NCI-H146 treated with DMSO at 0.1 percent for 48 hours (cell line): Measurements from ENCODE around the gene CSPG4.

Source experiments
- DNase-seq: peaks from one replicate; lab custom pipeline; 2025; ENCODE audit not compliant: unreplicated experiment; lab: John Stamatoyannopoulos, UW

Gene CSPG4

GRCh38 chr15:75651810-75652543, 60.7 kb downstream of the CSPG4 start:
- DNase-seq: no peak

- DNase-seq: no peak
Measured at GRCh38 chr15:75650908-75651809, 61.5 kb downstream of the CSPG4 start.

DNA sequence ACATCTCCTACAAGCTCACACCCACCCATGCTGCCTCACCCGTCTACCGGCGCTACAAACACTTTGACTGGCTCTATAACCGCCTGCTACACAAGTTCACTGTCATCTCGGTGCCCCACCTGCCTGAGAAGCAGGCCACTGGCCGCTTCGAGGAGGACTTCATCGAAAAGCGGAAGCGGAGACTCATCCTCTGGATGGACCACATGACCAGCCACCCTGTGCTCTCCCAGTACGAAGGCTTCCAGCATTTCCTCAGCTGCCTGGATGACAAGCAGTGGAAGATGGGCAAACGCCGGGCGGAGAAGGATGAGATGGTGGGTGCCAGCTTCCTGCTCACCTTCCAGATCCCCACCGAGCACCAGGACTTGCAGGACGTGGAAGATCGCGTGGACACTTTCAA, 62.8 kb downstream of the CSPG4 start:
- no peak for DNase-seq

- DNase-seq: no peak
Measured at GRCh38 chr15:75649045-75649761, 63.4 kb downstream of the CSPG4 start.

DNA sequence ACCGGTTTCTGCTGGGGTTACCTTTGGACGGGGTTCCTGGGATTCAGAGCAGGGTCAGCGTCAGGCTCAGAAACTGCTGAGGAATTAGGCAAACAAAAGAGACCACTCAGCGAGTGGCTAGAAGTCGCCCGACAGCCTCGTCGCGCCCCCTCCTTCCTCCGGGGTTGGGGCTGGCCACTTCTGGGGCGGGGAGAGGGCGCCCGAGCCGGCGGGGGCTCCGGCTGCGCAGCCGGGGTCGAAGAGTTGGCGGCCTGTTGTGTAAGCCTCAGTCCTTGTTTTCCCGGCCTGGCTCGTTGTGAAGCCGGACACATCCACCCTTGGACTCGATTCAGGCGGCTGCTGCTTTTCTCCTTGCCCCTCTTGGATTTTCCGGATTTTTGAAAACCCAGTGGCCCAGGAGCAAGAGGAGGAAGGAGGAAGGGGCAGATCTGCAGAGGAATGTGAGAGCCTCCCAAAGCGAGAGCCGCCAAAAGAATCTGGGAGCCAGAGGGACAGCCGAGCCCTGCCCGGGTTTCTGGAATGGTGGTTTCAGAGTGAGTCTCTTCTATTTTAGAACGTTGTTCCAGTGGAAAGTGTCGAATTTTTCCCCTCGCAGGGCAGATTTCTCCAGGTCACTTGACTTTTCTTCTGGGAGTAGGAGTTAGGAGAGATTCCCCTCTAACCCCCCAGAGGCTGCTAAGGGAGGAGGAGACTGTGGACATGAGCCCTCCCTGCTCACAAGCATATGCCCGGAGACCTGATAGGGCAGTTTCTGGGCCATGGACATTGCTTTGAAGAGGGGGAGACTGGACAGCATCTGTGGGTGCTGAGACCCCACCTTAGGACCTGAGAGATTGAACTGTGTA, 64.3 kb downstream of the CSPG4 start:
- DNase-seq: no peak

- peak; percentile 10 for DNase-seq
Measured at GRCh38 chr15:75647370-75648155, 65.1 kb downstream of the CSPG4 start, which contains the start of gene SNX33. TSS of gene SNX33 (plus strand) at chr15:75647912. CDS start at chr15:75649103, 1,191 bp downstream.

- no peak for DNase-seq
Measured at GRCh38 chr15:75646944-75647364, 65.7 kb downstream of the CSPG4 start.

GRCh38 chr15:75646112-75646943, 66.3 kb downstream of the CSPG4 start:
- no peak for DNase-seq

DNA sequence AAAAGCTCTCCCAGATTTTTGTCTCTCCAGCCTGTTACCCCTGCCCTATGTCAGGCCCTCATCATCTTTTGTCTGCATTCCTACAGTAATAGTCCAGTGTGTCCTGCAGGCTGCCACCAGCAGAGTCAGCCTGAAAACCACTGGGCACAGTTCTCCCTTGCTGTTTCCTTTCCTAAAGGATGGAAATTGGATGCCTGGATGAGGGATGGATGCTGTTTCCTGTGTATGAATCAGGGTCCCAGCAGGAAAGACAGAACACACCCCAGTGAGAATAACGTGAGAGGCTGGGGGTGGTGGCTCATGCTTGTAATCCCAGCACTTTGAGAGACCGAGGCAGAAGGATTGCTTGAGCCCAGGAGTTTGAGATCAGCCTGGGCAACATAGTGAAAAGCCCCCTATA, 68.3 kb downstream of the CSPG4 start:
- DNase-seq: no peak

DNA sequence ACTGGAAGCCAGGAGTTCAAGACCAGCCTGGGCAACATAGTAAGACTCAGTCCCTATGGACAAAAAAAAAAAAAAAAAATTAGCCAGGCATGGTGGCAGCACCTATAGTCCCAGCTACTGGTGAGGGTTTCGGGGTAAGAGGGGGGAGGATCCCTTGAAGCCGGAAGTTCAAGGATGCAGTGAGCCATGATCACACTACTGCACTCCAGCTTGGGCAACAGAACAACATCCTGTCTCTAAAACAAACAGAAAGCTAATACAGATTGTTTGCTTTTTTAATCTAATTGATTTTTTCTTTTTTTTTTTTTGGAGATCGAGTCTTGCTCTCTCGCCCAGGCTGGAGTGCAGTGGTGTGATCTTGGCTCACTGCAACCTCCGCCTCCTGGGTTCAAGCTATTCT, 71.0 kb downstream of the CSPG4 start:
- DNase-seq: no peak

GRCh38 chr15:75641179-75641503, 71.5 kb downstream of the CSPG4 start:
- DNase-seq: no peak

- peak; percentile 45 for DNase-seq
Measured at GRCh38 chr15:75640483-75641178, 72.0 kb downstream of the CSPG4 start.

DNA sequence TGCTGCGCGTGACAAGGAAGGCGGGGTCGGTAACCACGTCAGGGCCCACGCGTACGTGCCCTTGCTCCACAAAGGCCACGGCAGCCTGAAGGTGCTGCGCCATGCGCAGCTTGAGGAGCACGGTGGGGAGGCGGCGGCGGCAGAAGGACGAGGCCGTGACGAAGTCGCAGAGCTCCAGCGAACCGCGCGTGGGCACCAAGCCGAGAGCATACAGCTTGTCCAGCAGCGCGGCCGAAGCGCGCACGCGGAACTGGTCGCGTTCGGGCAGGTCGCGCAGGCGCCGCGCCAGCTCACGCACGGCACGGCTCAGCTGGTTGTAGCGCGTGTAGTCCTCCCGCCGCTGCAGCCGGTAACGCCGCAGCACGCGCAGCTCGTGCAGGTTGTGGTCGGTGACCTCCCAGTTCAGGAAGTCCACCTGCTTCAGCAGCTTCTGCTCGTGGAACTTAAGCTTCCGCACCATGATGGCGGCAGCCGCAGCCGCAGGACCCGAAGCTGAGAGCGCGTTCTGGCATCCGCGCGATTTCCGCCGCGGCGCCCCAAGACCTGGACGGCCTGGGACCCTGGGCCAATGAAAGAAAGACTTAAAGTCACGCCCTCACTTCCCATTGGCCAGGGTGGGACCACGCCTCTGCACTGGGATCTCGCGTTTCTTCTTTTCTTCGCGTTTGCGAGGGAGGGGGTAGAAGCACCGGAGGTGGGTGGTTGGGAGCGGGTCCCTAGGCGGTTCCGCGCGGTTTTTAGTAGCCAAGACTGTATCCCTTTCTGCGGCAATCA, 72.8 kb downstream of the CSPG4 start, which contains the start of gene IMP3:
TSS of gene IMP3 (minus strand) at position 516 of the 774 bp plus-strand sequence. CDS start at position 460, 56 bp downstream.
- peak; percentile 86 for DNase-seq

- no peak for DNase-seq
Measured at GRCh38 chr15:75639191-75639708, 73.4 kb downstream of the CSPG4 start.

DNA sequence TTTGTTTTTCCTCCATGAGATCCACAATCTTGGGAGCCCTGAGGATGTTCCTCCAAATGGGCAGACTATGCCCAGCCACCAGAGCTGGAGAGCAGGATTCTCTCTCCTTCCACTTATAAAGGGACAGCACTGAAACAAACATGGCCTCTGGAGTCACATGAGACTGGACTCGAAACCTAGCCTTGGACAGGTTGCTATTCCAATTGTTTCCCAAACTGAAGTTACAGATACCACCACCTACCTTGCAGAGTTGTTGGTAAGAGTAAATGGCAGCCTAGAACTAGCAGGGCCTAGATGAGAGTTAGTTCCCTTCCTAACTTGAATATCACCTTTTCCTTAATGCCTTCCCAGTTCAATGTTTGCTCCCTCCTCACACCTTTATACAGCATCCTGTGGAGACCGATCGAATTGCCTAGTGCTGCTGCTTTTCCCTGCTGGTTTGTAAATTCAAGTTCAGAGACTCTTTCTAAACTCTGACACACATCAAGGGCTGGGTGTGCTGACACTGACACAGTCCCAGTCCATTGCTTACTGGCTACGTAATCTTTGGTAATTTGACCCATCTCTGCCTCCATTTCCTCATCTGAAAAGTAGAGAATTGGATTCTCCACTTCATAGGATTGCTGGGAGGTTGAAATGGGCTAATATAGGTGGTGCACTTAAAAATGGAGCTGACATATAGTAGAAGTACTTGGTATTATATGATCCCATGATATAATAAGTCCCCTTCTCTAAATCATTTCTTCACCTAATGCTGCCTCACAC, 75.2 kb downstream of the CSPG4 start:
- DNase-seq: no peak

GRCh38 chr15:75636026-75636425, 76.6 kb downstream of the CSPG4 start:
- no peak for DNase-seq
